ENCODE data around the gene IMPA2.

GRCh38 chr18:12028674-12029073 lies 47.4 kb downstream of the IMPA2 start:
- TF ChIP-seq CTCF (conservative IDR thresholded peaks at IDR 0.05) (no peak), ZFX (IDR thresholded peaks at IDR 0.05) (no peak)

All from C4-2B (cell line).